HG02623 (cell line): ENCODE data around the gene TYR.
"Not testable (repeated sequence)": the region's sequence is repeated elsewhere in the genome, so short reads cannot be mapped to it uniquely, and the experiment has no call there.

Experiments used
- ATAC-seq: cut with Tn5 transposase; IDR thresholded peaks from one replicate; pipeline ENCODE4 v1.9.1; 2021; ENCODE audit warnings: moderate library complexity; ENCODE audit not compliant: unreplicated experiment

Gene TYR

DNA sequence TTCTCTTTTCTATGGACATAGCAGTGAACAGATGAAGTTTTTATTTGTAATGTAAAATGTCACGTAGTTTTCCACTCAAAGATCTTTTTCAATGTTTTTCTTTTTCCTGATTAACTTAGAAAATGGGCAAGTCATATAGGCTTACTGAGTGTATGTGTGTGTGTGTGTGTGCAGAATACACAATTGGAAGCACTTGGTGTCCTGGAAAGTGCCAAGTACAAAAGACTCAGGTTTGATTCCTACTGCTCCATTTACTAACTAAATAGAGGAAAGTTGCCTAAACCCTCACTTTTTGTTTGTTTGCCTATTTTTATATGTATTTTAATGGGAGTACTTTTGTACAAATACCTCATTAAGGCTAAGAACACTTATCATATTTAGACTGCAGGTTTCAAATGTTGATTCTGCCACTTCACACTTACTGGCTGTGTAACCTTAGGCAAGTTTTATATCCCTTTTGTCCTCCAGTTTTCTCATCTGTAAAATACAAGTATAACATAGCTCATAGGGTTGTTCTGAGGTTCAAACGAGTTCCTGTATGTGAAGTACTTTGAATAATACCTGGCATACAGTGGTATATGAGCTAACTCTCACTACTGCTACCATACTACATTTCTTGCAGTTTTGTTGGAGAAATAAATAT, 90.1 kb downstream of the TYR start:
- no peak for ATAC-seq

DNA sequence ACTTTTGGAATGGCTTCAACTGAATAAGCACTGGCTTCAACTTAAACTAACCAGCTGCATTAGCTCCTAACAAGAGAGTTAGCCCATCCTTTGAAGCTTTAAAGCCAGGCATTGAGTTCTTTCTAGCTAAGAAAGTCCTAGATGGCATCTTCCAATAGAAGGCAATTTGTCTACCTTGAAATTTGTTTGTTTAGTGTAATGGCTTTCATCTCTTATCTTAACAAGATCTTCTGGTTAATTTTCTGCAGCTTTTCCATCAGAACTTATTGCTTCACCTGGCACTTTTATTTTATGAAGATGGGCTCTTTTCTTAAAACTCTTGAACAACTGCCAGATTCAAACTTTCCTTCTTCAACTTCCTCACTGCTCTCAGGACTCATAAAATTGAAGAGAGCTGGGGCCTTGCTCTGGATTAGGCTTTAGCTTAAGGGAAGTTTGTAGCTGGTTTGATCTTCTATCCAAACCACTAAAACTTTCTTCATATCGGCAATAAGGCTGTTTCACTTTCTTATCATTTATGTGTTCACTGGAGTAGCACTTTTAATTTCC, 94.9 kb downstream of the TYR start:
- ATAC-seq, result not testable (repeated sequence)

DNA sequence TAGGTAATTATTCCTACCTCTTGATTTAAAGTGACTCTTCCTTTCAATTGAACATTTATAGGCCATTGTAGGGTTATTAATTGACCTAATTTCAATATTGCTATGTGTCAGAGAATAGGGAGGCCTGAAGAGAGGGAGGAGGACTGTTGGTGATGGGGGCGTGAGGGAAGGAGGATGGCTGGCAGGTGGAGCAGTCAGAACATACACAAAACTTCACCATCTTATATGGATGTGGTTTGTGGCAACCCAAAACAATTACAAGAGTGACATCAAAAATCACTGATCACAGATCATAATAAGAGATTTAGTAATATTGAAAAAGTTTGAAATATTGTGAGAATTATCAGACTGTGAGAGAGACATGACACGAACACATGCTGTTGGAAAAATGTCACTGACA, 95.5 kb downstream of the TYR start:
- not testable (repeated sequence) for ATAC-seq

DNA sequence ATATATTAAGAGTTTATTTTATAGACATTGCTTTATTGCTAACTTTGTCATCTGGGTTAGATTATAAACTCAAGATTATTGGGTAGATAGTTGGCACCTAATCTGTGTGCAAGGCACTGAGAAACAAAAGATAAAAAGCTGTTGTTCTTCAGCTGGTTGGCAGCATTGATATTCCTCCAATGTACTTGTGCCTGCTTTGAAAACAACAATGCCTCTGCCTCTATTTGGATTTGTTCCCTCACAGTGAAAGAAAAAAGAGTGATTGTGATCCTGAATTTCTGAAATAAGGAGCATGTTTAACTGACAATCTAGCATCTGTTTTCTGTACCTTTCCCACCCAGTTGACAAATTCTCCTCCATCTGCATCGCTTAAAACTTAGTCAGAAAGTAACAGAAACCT, 98.3 kb downstream of the TYR start:
- ATAC-seq, result no peak

DNA sequence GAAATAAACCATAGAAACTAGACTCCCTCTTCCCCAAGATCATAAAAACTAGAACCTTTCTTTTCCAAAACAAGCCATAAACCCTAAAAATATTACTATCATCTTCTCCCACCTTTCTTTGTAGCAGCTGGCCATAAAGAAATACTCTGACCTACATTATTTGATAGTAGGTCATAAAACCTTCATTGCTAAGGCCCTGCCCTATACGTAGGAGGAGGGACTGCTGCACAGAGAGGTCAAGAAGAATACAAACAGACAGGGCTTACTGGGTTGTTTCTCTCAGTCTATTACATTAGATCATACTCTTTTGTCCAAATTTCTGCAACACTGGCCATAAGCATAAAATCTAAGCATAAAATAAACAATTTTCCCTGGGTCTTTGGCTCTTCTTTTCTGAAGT, 101.5 kb downstream of the TYR start:
- ATAC-seq, result no peak

DNA sequence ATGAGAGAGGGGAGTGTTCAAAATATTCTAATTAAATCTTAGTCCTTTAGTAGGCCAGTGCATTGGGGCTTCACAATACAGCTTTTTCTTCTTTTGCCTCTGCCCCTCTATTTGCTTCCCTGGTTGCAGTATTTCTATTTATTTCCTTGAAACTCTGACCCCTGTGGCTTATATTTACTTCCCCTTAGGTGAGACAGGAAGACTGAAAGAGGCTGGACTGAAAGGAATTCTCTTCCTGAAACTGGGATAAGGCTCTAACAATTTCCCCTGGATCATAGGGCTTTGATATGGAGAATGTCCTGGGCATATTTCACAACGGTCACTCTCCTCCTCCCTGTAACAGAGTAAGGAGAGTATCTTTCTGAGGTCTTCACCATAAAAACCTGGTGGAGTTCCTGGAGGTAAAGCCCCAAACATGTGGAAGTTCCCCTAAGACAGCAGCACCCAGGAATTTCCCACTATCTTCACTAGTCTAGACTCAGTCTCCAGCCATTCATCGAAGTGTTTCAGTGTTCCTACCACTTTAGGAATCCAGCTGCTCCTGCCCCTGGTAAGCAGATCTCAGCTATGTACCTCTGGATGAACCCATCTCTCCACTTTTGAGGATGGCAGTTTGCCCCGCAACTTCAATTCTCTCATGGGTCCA, 103.5 kb downstream of the TYR start:
- ATAC-seq, result not testable (repeated sequence)

DNA sequence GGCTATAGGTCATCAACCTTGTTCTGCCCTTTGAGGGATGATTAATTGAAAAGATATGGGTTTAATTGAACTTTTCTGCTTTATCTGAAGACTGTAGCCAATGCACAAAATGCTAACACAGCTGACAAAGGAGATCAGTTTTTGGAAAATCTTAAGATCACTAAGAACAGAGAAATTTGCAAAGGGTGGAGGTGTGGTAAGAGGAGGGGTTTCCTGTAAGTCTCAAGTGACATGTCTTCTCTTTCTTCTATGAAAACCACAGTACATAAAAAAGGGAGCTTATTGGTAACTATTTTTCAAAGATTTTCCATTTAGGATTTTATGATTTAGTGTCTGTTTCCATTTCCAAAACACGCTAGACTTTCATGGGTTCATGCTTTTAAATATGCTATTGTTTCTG, 108.9 kb downstream of the TYR start:
- not testable (repeated sequence) for ATAC-seq

DNA sequence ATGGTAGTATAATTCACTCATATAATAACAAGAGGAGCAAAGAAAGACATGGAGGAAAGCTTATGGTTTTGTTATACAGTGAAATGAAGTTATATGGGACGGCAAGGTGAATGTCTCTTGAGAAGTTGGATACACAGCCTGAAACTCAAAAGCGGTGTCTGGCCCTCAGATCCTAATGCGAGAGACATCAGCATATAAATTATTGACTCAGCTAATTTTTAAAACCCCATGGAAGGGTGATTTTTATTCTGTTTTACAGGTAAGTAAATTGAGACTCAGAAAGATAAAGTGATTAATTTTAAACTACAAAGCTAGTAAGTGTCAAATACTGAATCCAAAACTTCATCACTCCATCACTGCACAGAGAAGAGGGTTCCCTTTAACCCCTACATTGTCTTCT, 110.3 kb downstream of the TYR start:
- ATAC-seq, result not testable (repeated sequence)

DNA sequence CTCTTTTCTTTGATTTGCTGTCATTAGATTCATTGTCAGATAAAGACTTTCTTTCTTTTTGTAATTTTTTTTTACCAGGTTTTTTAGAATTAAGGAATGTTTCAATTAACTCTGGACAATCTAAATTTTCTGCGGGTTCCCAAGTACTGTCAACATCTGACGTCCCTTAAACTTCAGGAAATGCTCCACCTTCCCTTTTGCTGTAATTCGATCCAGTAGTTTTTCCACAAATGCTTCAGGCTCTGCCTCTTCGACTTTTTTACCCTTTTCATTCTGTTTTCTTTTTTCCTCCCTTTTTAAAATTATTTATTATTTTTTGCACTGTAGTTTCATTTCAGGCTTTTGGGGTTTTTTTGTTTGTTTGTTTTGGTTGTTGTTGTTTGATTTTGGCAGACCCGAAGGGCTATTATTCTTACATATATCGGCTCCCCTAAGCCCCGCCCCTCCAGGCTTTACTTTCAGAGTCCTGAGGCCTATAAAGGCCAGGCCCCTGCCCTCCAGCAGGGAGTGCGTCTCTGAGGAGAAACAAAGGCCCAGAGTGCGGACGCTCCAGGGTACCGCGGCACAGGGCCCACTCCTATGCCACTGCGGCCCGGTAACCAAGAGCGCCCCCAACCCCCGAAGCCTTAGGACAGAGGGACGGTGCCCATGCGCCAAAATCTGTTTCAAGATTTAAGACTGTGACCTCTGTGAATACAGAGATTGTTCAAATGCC, 116.4 kb downstream of the TYR start:
- ATAC-seq, result no peak

DNA sequence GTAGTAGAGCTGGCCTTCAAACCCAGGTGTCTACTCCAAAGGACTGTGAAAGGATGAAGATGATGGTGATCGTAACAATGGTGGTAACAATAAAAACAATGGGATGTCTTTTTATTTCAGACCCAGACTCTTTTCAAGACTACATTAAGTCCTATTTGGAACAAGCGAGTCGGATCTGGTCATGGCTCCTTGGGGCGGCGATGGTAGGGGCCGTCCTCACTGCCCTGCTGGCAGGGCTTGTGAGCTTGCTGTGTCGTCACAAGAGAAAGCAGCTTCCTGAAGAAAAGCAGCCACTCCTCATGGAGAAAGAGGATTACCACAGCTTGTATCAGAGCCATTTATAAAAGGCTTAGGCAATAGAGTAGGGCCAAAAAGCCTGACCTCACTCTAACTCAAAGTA, 117.3 kb downstream of the TYR start:
- ATAC-seq, result not testable (repeated sequence)

DNA sequence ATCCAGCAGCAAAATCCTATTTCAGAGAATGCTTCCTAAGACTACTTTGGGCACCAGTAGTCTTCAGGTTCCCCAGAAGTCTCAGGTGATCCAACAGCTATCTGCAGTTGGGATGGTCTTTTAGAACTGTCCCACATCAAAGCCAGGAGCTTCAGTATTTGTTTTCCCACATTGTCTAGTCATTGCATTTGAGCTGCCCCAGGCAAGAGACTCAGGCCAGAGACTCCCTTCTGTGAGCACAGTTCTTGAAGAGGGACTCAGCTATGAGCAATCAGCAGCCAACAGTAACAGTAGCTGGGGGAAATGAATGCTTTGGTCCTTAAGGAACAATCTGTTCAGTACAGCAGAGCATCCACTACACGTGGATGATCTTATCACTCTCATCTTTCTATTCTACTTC, 125.4 kb downstream of the TYR start:
- ATAC-seq, result not testable (repeated sequence)

DNA sequence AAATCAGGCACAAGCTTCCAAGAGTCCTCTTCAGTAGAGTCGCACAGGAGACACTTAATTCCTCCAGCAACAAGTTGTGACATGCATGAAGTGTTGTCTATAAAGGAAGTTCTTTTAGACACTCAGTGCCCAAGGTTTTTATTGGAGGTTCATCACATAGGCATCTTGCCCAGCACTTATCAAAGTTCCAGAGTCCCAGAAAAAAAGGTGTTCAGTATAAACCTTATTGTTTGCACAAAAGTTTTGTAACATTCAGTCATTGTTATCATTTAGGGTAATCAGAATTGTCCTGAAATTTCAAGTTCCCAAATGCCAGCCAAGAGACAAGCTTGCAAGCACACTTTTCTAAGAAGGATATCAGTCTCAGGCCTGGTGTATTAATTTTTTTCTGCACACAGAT, 130.6 kb downstream of the TYR start:
- ATAC-seq, result not testable (repeated sequence)

DNA sequence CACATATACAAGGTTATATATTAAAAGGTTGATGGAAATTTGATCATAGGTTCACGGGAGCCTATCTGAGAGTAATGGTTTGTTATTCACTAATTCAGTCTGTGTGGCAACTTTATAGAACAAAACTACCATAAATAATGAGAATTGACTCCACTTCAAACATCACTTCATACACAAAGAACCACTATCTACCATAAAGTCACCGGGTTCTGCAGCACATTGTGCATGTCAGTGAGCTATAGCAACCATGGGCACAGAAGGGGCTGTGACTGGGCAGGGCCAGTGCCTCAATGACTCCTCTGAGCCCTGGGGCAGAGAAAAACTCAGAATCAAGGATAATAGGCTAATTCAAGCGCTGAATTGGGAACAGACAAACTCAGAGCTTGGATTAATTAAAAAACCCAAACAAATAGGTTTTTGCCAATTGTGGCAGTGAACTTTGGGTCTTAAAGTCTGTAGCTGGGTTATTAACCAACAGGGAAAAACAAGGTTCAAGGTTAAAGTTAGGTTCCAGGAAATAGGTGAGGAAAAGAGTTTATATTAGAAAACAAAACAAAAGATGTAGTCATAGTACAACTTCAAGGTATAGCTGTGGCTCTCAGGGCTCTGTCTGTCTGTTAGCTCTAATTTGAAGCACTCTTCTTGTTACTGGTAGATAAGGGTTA, 131.8 kb downstream of the TYR start:
- ATAC-seq, result not testable (repeated sequence)

DNA sequence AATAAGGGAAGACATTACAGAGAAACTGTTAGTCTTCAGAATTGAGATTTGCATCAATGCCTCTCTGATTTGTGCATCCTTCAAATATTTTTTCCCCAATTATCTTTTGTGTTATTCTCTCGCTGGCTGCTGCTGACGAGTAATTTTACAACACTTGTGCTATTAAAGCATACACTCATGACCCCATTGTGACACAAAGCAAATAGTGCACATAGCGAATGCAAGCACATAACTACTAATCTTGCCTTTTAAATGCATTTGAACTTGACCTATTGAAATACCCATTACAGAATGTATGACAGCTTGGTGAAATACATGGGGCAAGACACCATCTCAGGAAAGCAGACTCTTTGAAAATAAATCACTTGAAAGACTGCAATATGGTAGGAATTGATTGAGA, 132.9 kb downstream of the TYR start:
- not testable (repeated sequence) for ATAC-seq

DNA sequence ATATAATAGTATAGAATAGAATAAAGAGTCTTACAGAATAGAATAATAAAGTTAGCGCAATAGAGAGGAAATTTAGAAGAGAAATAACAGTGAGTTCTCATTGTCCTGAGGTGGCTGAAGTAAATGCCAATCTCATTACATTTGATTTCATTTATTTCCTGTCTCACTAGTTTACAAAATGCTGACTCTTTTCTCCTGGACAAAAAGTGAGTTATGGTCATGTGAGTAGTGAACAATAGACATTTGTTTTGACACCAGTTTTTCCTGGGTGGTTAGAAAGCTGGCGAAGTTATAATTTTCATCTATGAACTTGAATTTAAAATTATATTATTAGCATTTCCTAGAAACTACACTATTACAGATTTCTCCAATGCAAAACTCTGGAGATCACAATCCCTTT, 143.7 kb downstream of the TYR start:
- ATAC-seq, result no peak

DNA sequence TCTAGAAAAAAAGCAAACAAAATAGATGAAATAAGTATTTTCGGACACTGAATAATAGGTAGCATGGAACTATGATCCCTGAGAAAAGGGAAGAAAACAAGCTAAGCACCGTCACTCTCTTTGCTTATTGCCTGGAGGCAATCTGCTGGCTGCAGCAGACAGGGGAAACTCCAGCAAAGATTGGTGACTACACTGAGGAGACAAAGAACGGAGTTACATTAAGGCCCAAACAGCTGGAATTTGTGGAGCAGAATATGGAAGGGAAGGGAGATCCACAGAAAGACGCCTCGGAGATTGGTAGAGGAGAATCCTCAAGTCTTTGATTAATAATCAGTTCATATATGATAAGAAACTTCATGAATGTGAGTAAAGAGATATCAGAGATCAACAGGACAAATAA, 150.2 kb downstream of the TYR start:
- ATAC-seq, result no peak

DNA sequence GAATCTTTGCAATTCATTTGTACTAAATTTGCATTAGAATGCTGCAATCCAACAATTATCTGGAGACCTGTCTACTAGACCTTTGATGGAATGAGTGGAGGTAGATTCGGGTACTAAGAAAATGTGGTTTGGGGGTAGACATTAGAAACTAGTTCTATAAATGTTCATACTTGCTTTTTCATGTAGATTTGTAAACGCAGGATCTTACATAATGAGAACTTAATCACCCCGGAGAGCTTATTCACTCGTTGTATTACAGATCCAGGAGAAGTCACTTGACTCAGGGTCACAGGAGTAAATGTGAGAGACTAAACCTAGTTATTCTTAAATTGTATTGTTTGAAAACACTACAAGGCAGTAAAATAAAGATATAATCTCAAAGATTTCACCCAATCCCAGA, 154.3 kb downstream of the TYR start:
- ATAC-seq, result not testable (repeated sequence)

DNA sequence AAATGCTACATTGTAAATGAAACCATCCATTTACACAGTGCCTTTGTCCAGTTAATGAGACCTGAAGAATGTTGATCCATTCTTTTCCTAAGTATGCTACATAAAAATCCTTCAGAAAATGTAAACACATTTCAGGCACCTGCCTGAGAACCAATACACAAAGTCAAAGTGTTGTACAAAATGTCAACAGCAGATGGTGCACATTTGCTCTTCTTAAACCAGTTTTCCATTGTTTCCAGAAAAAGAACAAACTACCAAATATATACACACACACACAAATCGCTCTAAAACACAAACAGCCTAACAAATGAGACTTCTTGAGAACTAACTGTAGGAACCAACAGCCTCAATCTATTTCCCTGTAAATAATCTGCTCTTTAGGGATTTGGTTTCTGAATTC, 156.0 kb downstream of the TYR start:
- not testable (repeated sequence) for ATAC-seq

DNA sequence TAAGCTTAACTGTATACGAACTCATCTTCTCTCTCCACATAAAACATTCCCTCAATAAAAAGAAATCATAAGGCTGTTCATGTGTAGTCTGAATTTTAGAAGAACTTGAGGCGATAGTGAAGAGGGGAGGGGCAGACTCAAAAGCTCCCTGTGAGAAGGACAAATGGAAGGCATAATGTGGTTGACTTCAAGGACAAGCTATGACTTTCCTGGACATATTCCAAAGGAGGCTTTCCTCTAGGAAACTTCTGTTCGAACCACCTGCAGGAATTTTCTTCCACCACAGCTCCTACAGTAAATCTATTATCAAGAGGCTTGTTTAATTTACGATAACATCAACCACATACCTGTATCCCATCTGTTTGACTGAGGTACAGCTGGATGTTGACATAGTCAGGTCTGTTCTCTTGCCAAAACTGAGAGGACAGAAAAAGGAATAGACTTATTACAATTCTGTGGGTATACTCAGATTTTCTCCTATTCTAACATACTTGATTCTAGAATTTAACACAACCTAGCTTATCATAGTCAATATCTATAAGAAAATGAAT, 159.5 kb downstream of the TYR start:
- not testable (repeated sequence) for ATAC-seq

DNA sequence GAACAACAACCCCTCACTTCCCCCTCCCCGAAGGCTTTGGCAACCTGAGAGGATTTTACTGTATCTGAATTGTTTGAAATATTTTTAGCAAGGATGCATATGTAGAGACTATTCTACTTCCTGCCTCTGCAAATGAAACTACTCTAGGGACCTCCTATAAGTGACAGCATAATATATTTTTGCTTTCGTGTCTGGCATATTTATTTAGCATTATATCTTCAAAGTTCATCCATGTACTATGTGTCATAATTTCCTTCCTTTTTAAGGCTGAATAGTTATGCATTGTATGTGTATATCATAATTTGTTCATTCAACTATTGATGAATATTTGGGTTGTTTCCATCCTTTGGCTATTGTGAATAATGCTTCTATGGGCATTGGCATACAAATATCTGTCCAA, 160.4 kb downstream of the TYR start:
- not testable (repeated sequence) for ATAC-seq

DNA sequence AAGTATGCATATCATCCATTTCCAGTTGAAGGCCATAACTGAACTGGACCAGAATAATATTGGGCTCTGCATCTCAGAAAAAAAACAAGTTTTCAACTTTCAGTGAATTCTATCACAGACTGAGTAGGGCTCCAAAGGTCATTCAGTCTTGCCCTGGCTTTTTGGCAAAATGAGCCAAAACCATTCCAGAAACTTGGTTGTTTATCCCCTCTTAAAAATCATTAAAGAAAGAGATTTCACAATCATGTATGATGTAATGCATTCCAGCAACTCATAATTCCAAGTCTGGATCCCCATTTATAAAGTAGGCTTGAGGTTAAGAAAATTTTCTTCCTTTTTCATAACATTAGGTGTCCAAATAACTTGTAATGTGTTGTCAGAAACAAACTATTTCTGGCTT, 162.8 kb downstream of the TYR start:
- ATAC-seq, result not testable (repeated sequence)
